GM18511 (cell line): ENCODE results near the gene LRP1B.
"Not testable (repeated sequence)": the region's sequence is repeated elsewhere in the genome, so short reads cannot be mapped to it uniquely, and the experiment has no call there.

Source experiments
- ATAC-seq: cut with Tn5 transposase; IDR thresholded peaks from one replicate; pipeline ENCODE4 v1.9.1; 2021; ENCODE audit warnings: mild to moderate bottlenecking, moderate library complexity; ENCODE audit not compliant: unreplicated experiment

LRP1B gene

GRCh38 chr2:140596447-140596846 lies 1534.4 kb downstream of the LRP1B start:
- ATAC-seq, result no peak

- ATAC-seq, result no peak
These were observed 1535.7 kb downstream of the LRP1B start for GRCh38 chr2:140595107-140595506.

- no peak for ATAC-seq
These were observed 1537.7 kb downstream of the LRP1B start for GRCh38 chr2:140593132-140593531.

- ATAC-seq, result no peak
These were observed 1541.1 kb downstream of the LRP1B start for GRCh38 chr2:140589696-140590095.

GRCh38 chr2:140589273-140589672 lies 1541.5 kb downstream of the LRP1B start:
- no peak for ATAC-seq

GRCh38 chr2:140586379-140586778 lies 1544.4 kb downstream of the LRP1B start:
- no peak for ATAC-seq

GRCh38 chr2:140585016-140585415 lies 1545.8 kb downstream of the LRP1B start:
- ATAC-seq, result no peak

- ATAC-seq, result no peak
These were observed 1546.3 kb downstream of the LRP1B start for GRCh38 chr2:140584471-140584870.

- no peak for ATAC-seq
These were observed 1550.2 kb downstream of the LRP1B start for GRCh38 chr2:140580532-140581151.

GRCh38 chr2:140577453-140577852 lies 1553.4 kb downstream of the LRP1B start:
- no peak for ATAC-seq

- no peak for ATAC-seq
These were observed 1563.1 kb downstream of the LRP1B start for GRCh38 chr2:140567734-140568133.

GRCh38 chr2:140565756-140566155 lies 1565.1 kb downstream of the LRP1B start:
- ATAC-seq, result no peak

GRCh38 chr2:140555701-140556100 lies 1575.1 kb downstream of the LRP1B start:
- no peak for ATAC-seq

- ATAC-seq, result no peak
These were observed 1578.2 kb downstream of the LRP1B start for GRCh38 chr2:140552634-140553033.

- ATAC-seq, result no peak
These were observed 1579.5 kb downstream of the LRP1B start for GRCh38 chr2:140551287-140551686.

GRCh38 chr2:140550821-140551220 lies 1580.0 kb downstream of the LRP1B start:
- ATAC-seq, result no peak

GRCh38 chr2:140544769-140545168 lies 1586.0 kb downstream of the LRP1B start:
- not testable (repeated sequence) for ATAC-seq

- ATAC-seq, result no peak
These were observed 1588.2 kb downstream of the LRP1B start for GRCh38 chr2:140542627-140543026.

- ATAC-seq, result no peak
These were observed 1591.5 kb downstream of the LRP1B start for GRCh38 chr2:140539242-140539875.

- ATAC-seq, result no peak
These were observed 1601.1 kb downstream of the LRP1B start for GRCh38 chr2:140529706-140530105.

GRCh38 chr2:140528982-140529381 lies 1601.8 kb downstream of the LRP1B start:
- no peak for ATAC-seq

GRCh38 chr2:140526575-140526974 lies 1604.2 kb downstream of the LRP1B start:
- no peak for ATAC-seq

- ATAC-seq, result no peak
These were observed 1618.7 kb downstream of the LRP1B start for GRCh38 chr2:140512106-140512505.
